Measurements from ENCODE around the gene SNX24. TPM values are rescaled to one million over a fixed set of nuclear protein-coding genes. Genes with fewer than 3 reads are reported as not detected.

Gene SNX24
- total RNA-seq, 6 experiments from 2014 or later: 6.2 to 23.7 (median 12.5) TPM

- TF ChIP-seq CTCF (IDR thresholded peaks at IDR 0.05): no peak
- TF ChIP-seq POLR2A (IDR thresholded peaks at IDR 0.05): no peak
- DNase-seq: no peak
- intact Hi-C loops (cut with DNase I): no loop called here
- no peak overlapping the region for H3K27ac ChIP-seq
- no peaks in the 10 kb centered on the region for H3K27me3 ChIP-seq
- H3K4me3 ChIP-seq: no peak overlapping the region
- no peaks in the 10 kb centered on the region for H3K36me3 ChIP-seq
- ATAC-seq: no peak
- H3K4me1 ChIP-seq: no peaks in the 10 kb centered on the region
- no CpG with 5 or more reads among the region's 1 CpG for WGBS (ENCODE audit: insufficient coverage, low coverage, low lambda C conversion rate, missing lambda C conversion rate)
- H3K9me3 ChIP-seq: no peaks in the 10 kb centered on the region
These were observed 49.7 kb downstream of the SNX24 start for GRCh38 chr5:122895141-122895540.

GRCh38 chr5:122896598-122897282 is 51.3 kb downstream of the SNX24 start:
- Histone ChIP-seq H3K36me3 (no peaks in the 10 kb centered on the region), H3K4me3 (no peak overlapping the region), H3K27ac (no peak overlapping the region), H3K9me3 (no peaks in the 10 kb centered on the region), H3K4me1 (no peaks in the 10 kb centered on the region), H3K27me3 (no peaks in the 10 kb centered on the region)
- intact Hi-C loops (cut with DNase I): no loop called here
- peak; percentile 39 to 63 (median 54) for ATAC-seq
- TF ChIP-seq POLR2A (IDR thresholded peaks at IDR 0.05) (no peak), CTCF (IDR thresholded peaks at IDR 0.05) (peak; percentile 50 to 73 (median 67))
- no peak for DNase-seq
- WGBS (ENCODE audit: insufficient coverage, low coverage, low lambda C conversion rate, missing lambda C conversion rate): 65% methylated on average over 4 of the region's 4 CpGs

- DNase-seq: no peak
- H3K4me1 ChIP-seq: no peaks in the 10 kb centered on the region
- H3K27ac ChIP-seq: no peak overlapping the region
- H3K27me3 ChIP-seq: no peaks in the 10 kb centered on the region
- no peaks in the 10 kb centered on the region for H3K36me3 ChIP-seq
- no peak for ATAC-seq
- H3K4me3 ChIP-seq: no peak overlapping the region
- H3K9me3 ChIP-seq: no peaks in the 10 kb centered on the region
- intact Hi-C loops (cut with DNase I): no loop called here
- TF ChIP-seq POLR2A (IDR thresholded peaks at IDR 0.05) (no peak), CTCF (IDR thresholded peaks at IDR 0.05) (no peak)
These were observed 51.8 kb downstream of the SNX24 start for GRCh38 chr5:122897283-122897602.

- intact Hi-C loops (cut with DNase I): loop anchor here in 1 of 2 donors (10.0 kb wide), 1 partner anchor 103 kb away; no protein-coding TSS in a partner anchor
These were observed 55.9 kb downstream of the SNX24 start for GRCh38 chr5:122901346-122901745.

More at GRCh38 chr5:122901346-122901745, 55.9 kb downstream of the SNX24 start:
- 67% methylated on average over 2 of the region's 2 CpGs for WGBS (ENCODE audit: insufficient coverage, low coverage, low lambda C conversion rate, missing lambda C conversion rate)
- DNase-seq (no peak), ATAC-seq (no peak)
- no peaks in the 10 kb centered on the region for H3K4me1 ChIP-seq
- no peak overlapping the region for H3K27ac ChIP-seq
- H3K4me3 ChIP-seq: no peak overlapping the region
- H3K27me3 ChIP-seq: no peaks in the 10 kb centered on the region
- H3K36me3 ChIP-seq: no peaks in the 10 kb centered on the region
- H3K9me3 ChIP-seq: no peaks in the 10 kb centered on the region
- TF ChIP-seq CTCF (IDR thresholded peaks at IDR 0.05) (no peak), POLR2A (IDR thresholded peaks at IDR 0.05) (no peak)

All from right lobe of liver (tissue), 6 donors.